Ovary (tissue), 3 donors: ENCODE measurements around the gene RASGRF2.

Source experiments
- POLR2A ChIP-seq: fragments of 450-650 bp; IDR thresholded peaks from one replicate; pipeline ENCODE4 v1.6.1; 2017; ENCODE audit warnings: antibody characterized with exemption, mild to moderate bottlenecking, moderate library complexity
- TF ChIP-seq, protein P1 (sequence below), 3 donors: fragments of 450-650 bp in 2 of 3; fragments of 200-600 bp in 1 of 3; IDR thresholded peaks; one replicate each; pipeline versions ENCODE4 v1.5.1 to v1.8.0; 2016 to 2022; ENCODE audit warnings: antibody characterized with exemption in 3 of 3, mild to moderate bottlenecking in 1 of 3
- donor health status: DM: no; HTN: no; CAD: no.

- no peak for TF ChIP-seq POLR2A
- TF ChIP-seq, protein P1, sequence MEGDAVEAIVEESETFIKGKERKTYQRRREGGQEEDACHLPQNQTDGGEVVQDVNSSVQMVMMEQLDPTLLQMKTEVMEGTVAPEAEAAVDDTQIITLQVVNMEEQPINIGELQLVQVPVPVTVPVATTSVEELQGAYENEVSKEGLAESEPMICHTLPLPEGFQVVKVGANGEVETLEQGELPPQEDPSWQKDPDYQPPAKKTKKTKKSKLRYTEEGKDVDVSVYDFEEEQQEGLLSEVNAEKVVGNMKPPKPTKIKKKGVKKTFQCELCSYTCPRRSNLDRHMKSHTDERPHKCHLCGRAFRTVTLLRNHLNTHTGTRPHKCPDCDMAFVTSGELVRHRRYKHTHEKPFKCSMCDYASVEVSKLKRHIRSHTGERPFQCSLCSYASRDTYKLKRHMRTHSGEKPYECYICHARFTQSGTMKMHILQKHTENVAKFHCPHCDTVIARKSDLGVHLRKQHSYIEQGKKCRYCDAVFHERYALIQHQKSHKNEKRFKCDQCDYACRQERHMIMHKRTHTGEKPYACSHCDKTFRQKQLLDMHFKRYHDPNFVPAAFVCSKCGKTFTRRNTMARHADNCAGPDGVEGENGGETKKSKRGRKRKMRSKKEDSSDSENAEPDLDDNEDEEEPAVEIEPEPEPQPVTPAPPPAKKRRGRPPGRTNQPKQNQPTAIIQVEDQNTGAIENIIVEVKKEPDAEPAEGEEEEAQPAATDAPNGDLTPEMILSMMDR (IDR thresholded peaks at IDR 0.05), result no peak
Measured at GRCh38 chr5:81140441-81140840, 180.3 kb downstream of the RASGRF2 start.
